Mucosa of descending colon (tissue), 3 donors: ENCODE data around the gene BRCA2. TPM values are rescaled to one million over a fixed set of nuclear protein-coding genes. Genes with fewer than 3 reads are reported as not detected.

Source experiments
- ATAC-seq: fragments of 200-7000 bp; cut with Tn5 transposase; one replicate; pipeline ENCODE4 v1.9.1; 2020; ENCODE audit warnings: mild to moderate bottlenecking, moderate library complexity
- DNase-seq, 3 donors: peaks; one replicate each; pipeline ENCODE4 v3.0.0-alpha.2; 2020
- H3K36me3 ChIP-seq: fragments of 200-600 bp; one replicate; pipeline ENCODE4 v1.8.0; 2021; ENCODE audit warnings: low read depth, mild to moderate bottlenecking
- H3K4me1 ChIP-seq: fragments of 200-600 bp; one replicate; pipeline ENCODE4 v1.8.0; 2021; ENCODE audit warnings: low read depth, mild to moderate bottlenecking
- H3K4me3 ChIP-seq: fragments of 200-600 bp; one replicate; pipeline ENCODE4 v1.8.0; 2021; ENCODE audit warnings: mild to moderate bottlenecking
- H3K9me3 ChIP-seq: fragments of 200-600 bp; one replicate; pipeline ENCODE4 v1.8.0; 2021; ENCODE audit warnings: mild to moderate bottlenecking
- intact Hi-C, 2 donors: fragments of 100-400 bp; cut with DNase I in 1 of 2; cut with micrococcal nuclease in 1 of 2; formaldehyde crosslinking; loops; one replicate each; pipeline versions ENCODE4 v1.11.0 to v1.11.1; 2022; cut with DNase I, micrococcal nuclease
- total RNA-seq, 3 donors: library from RNA; stranded (reverse); fragmentation: NEBNext Ultra II Directional in 2 of 3; extraction: Animal tissue kit (Norgen Biotek cat#: 25700) in 2 of 3; gene quantifications; one replicate each; pipeline versions ENCODE4 v1.2.1 to v1.2.4, GENCODE V29; 2021 to 2023
- TF ChIP-seq, protein P1 (sequence below): fragments of 200-600 bp; IDR thresholded peaks from one replicate; pipeline ENCODE4 v1.8.0; 2022; ENCODE audit warnings: antibody characterized with exemption, mild to moderate bottlenecking
- donor health status: DM: no; HTN: no; CAD: no; lungs with moderate emphysema.
- donor health status: DM: no; HTN: no; CAD: no.
- donor health status: DM: no; HTN: yes; CAD: no.

The BRCA2 gene
- total RNA-seq, 3 donors from 2014 or later, result 1.8 to 4.8 (median 2.5) TPM

GRCh38 chr13:32429433-32429909 is 114.2 kb downstream of the BRCA2 start:
- Histone ChIP-seq H3K4me3 (no peak overlapping the region), H3K9me3 (no peaks in the 10 kb centered on the region), H3K36me3 (no peaks in the 10 kb centered on the region), H3K4me1 (peaks cover 19% of the 10 kb centered on the region)
- DNase-seq (no peak), ATAC-seq (no peak)
- TF ChIP-seq, protein P1, sequence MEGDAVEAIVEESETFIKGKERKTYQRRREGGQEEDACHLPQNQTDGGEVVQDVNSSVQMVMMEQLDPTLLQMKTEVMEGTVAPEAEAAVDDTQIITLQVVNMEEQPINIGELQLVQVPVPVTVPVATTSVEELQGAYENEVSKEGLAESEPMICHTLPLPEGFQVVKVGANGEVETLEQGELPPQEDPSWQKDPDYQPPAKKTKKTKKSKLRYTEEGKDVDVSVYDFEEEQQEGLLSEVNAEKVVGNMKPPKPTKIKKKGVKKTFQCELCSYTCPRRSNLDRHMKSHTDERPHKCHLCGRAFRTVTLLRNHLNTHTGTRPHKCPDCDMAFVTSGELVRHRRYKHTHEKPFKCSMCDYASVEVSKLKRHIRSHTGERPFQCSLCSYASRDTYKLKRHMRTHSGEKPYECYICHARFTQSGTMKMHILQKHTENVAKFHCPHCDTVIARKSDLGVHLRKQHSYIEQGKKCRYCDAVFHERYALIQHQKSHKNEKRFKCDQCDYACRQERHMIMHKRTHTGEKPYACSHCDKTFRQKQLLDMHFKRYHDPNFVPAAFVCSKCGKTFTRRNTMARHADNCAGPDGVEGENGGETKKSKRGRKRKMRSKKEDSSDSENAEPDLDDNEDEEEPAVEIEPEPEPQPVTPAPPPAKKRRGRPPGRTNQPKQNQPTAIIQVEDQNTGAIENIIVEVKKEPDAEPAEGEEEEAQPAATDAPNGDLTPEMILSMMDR, result no peak
- intact Hi-C loops, result loop anchor here in 1 of 2 donors (10.0 kb wide), 1 partner anchor 115 kb away; the partner anchor contains the start of genes BRCA2 and ZAR1L

DNA sequence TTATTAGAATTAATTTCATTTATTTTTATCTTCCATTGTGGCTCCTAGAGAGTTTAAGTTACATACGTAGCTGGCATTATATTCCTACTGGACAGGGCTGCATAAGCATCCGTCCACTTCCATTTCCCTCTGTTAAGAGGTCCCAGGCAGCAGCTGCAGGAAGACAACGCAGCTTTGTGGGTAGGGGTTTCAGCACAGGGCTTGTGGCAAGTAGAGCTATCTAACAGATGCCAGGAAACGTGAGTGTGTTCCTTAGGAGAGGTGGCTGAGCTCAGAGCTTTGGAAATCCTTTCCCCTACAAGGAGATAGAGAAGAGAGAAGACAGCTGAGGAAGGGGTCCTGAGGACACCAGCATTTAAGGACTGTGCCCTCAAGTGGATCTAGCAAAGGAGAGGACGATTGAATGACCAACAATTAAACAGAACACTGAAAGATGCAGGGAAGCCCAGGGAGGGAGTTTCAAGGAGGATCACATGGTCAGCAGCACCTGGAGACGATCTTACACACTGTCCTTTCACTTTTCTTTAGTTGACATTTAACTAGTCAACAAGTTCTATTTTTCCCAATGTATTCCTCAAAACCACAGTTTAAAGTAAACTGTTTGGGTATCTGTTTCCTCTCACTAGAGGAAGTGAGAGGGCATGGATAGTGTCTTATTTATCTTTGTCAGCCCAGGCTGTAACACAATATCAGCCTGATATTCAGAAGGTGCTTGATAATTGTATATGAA is 114.9 kb downstream of the BRCA2 start:
- peaks cover 19% of the 10 kb centered on the region for H3K4me1 ChIP-seq
- H3K9me3 ChIP-seq, result no peaks in the 10 kb centered on the region
- no peak overlapping the region for H3K4me3 ChIP-seq
- DNase-seq (no peak), ATAC-seq (no peak)
- intact Hi-C loops, result no loop called here
- TF ChIP-seq, protein P1, result no peak
- H3K36me3 ChIP-seq, result no peaks in the 10 kb centered on the region

- Histone ChIP-seq H3K9me3 (no peaks in the 10 kb centered on the region), H3K36me3 (no peaks in the 10 kb centered on the region), H3K4me1 (peaks cover 10% of the 10 kb centered on the region), H3K4me3 (no peak overlapping the region)
- TF ChIP-seq, protein P1, result no peak
- DNase-seq (no peak), ATAC-seq (no peak)
- intact Hi-C loops, result no loop called here
Observed at GRCh38 chr13:32431361-32431760, 116.1 kb downstream of the BRCA2 start.

- DNase-seq, result no peak
- no peak overlapping the region for H3K4me3 ChIP-seq
- intact Hi-C loops, result no loop called here
- H3K4me1 ChIP-seq, result peaks cover 9% of the 10 kb centered on the region
- ATAC-seq, result no peak
- TF ChIP-seq, protein P1, result no peak
- H3K9me3 ChIP-seq, result no peaks in the 10 kb centered on the region
- no peaks in the 10 kb centered on the region for H3K36me3 ChIP-seq
Observed at GRCh38 chr13:32432856-32433255, 117.5 kb downstream of the BRCA2 start.

DNA sequence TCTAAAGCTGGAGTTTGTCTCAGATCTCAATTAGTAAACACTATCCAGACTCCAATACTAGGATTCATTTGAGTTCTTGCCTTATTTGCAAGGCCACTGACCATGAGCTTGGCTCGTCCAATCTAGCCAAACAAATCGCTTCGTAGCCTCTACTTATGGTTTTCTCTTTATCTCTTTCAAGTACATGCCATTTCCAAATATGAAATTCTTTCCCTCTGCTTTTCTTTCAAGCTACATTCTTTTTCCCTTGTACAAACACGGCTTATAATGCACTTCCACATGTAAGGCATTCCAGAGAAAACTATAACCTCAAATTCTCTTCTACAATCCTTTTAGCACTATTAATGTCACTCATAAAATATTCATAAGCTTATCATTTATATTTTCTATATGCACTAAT is 123.6 kb downstream of the BRCA2 start:
- ATAC-seq (no peak), DNase-seq (no peak)
- no peak overlapping the region for H3K4me3 ChIP-seq
- no peaks in the 10 kb centered on the region for H3K4me1 ChIP-seq
- TF ChIP-seq, protein P1, result no peak
- intact Hi-C loops, result no loop called here
- no peaks in the 10 kb centered on the region for H3K9me3 ChIP-seq
- H3K36me3 ChIP-seq, result no peaks in the 10 kb centered on the region
